Suprapubic skin (tissue), 4 donors: ENCODE results near the gene TRIM8. TPM values are rescaled to one million over a fixed set of nuclear protein-coding genes. Genes with fewer than 3 reads are reported as not detected.

Source experiments
- DNase-seq, 2 donors: peaks; one replicate each; pipeline ENCODE4 v3.0.0-alpha.2; 2019; ENCODE audit warnings: low spot score in 2 of 2
- H3K27ac ChIP-seq: fragments of 200-600 bp; sonication (generic); one replicate; pipeline ENCODE4 v1.5.1; 2019
- H3K27me3 ChIP-seq: fragments of 200-600 bp; sonication (generic); one replicate; pipeline ENCODE4 v1.5.1; 2019
- H3K36me3 ChIP-seq: fragments of 200-600 bp; sonication (generic); one replicate; pipeline ENCODE4 v1.5.1; 2019
- H3K4me1 ChIP-seq: fragments of 200-600 bp; sonication (generic); one replicate; pipeline ENCODE4 v1.5.1; 2019
- H3K4me3 ChIP-seq: fragments of 200-600 bp; sonication (generic); one replicate; pipeline ENCODE4 v1.5.1; 2019; ENCODE audit warnings: mild to moderate bottlenecking
- H3K9me3 ChIP-seq: fragments of 200-600 bp; sonication (generic); one replicate; pipeline ENCODE4 v1.5.1; 2019
- EP300 ChIP-seq: sonication (generic); formaldehyde crosslinking; IDR thresholded peaks from one replicate; pipeline ENCODE4 v1.6.1; 2017; ENCODE audit warnings: antibody characterized with exemption
- POLR2A ChIP-seq, 2 donors: fragments of 450-650 bp; IDR thresholded peaks; one replicate each; pipeline ENCODE4 v1.6.1; 2017; ENCODE audit warnings: antibody characterized with exemption in 2 of 2, mild to moderate bottlenecking in 2 of 2, moderate library complexity in 2 of 2
- POLR2AphosphoS5 ChIP-seq, 3 donors: sonication (generic); formaldehyde crosslinking; IDR thresholded peaks; one replicate each; pipeline ENCODE4 v1.6.1; 2017; ENCODE audit warnings: antibody characterized with exemption in 3 of 3
- WGBS: methylation state at CpG from one replicate; pipeline ENCODE4 v1.1.5; 2018; 5-methylcytosine and 5-hydroxymethylcytosine counted together
- total RNA-seq, 4 donors: library from RNA; depleted of rRNA; stranded (reverse); fragments of >200 nt; gene quantifications; one replicate each; pipeline ENCODE4 v1.1.0, GENCODE V29; 2016
- TF ChIP-seq, protein P1 (sequence below), 2 donors: fragments of 200-600 bp in 1 of 2; fragments of 450-650 bp in 1 of 2; sonication (generic) in 1 of 2; IDR thresholded peaks; one replicate each; pipeline ENCODE4 v1.5.1; 2016 to 2019; ENCODE audit warnings: antibody characterized with exemption in 2 of 2, mild to moderate bottlenecking in 1 of 2, moderate library complexity in 1 of 2

The TRIM8 gene
- total RNA-seq, 4 donors from 2014 or later: 73.1 to 113 (median 96.1) TPM

- under 1% methylated on average over 38 of the region's 45 CpGs for WGBS
- Histone ChIP-seq H3K36me3 (no peaks in the 10 kb centered on the region), H3K27me3 (no peaks in the 10 kb centered on the region), H3K4me1 (peaks cover 23% of the 10 kb centered on the region), H3K4me3 (peak overlapping the region; percentile 73), H3K9me3 (no peaks in the 10 kb centered on the region), H3K27ac (peak overlapping the region; percentile 99)
- TF ChIP-seq POLR2AphosphoS5 (IDR thresholded peaks at IDR 0.05) (peak in 1 of 3 donors; percentile 24), EP300 (no peak), POLR2A (IDR thresholded peaks at IDR 0.05) (peak; percentile 60 to 75)
- TF ChIP-seq, protein P1, sequence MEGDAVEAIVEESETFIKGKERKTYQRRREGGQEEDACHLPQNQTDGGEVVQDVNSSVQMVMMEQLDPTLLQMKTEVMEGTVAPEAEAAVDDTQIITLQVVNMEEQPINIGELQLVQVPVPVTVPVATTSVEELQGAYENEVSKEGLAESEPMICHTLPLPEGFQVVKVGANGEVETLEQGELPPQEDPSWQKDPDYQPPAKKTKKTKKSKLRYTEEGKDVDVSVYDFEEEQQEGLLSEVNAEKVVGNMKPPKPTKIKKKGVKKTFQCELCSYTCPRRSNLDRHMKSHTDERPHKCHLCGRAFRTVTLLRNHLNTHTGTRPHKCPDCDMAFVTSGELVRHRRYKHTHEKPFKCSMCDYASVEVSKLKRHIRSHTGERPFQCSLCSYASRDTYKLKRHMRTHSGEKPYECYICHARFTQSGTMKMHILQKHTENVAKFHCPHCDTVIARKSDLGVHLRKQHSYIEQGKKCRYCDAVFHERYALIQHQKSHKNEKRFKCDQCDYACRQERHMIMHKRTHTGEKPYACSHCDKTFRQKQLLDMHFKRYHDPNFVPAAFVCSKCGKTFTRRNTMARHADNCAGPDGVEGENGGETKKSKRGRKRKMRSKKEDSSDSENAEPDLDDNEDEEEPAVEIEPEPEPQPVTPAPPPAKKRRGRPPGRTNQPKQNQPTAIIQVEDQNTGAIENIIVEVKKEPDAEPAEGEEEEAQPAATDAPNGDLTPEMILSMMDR (IDR thresholded peaks at IDR 0.05): no peak
- no peak for DNase-seq
Observed at GRCh38 chr10:102642736-102643335, 1.4 kb upstream of the TRIM8 start.

- Histone ChIP-seq H3K27me3 (no peaks in the 10 kb centered on the region), H3K4me1 (peaks cover 30% of the 10 kb centered on the region), H3K27ac (peak overlapping the region; percentile 99), H3K36me3 (no peaks in the 10 kb centered on the region), H3K4me3 (peak overlapping the region; percentile 73), H3K9me3 (no peaks in the 10 kb centered on the region)
- WGBS: under 1% methylated on average over 56 of the region's 76 CpGs
- TF ChIP-seq POLR2AphosphoS5 (IDR thresholded peaks at IDR 0.05) (no peak), EP300 (no peak), POLR2A (IDR thresholded peaks at IDR 0.05) (peak in 1 of 2 donors; percentile 57)
- TF ChIP-seq, protein P1 (IDR thresholded peaks at IDR 0.05): no peak
- peak in 1 of 2 donors; percentile 91 for DNase-seq
Observed at GRCh38 chr10:102643336-102644065, 778 bp upstream of the TRIM8 start.

DNA sequence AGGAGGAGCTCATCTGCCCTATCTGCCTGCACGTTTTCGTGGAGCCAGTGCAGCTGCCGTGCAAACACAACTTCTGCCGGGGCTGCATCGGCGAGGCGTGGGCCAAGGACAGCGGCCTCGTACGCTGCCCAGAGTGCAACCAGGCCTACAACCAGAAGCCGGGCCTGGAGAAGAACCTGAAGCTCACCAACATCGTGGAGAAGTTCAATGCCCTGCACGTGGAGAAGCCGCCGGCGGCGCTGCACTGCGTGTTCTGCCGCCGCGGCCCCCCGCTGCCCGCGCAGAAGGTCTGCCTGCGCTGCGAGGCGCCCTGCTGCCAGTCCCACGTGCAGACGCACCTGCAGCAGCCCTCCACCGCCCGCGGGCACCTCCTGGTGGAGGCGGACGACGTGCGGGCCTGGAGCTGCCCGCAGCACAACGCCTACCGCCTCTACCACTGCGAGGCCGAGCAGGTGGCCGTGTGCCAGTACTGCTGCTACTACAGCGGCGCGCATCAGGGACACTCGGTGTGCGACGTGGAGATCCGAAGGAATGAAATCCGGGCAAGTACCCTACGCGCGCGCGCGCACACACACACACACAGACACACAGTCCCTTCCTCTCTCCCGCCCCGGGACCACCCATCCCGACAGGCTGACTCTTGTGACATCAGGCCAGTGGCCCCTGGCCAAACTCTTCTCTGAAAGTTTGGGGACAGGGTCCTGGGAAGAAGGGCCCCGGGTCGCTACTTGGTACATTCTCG, 538 bp downstream of the TRIM8 start:
- peaks cover 43% of the 10 kb centered on the region for H3K4me1 ChIP-seq
- no peaks in the 10 kb centered on the region for H3K36me3 ChIP-seq
- WGBS: 20% methylated on average over 1 of the region's 62 CpGs
- H3K27me3 ChIP-seq: no peaks in the 10 kb centered on the region
- peak overlapping the region; percentile 99 for H3K27ac ChIP-seq
- peak; percentile 91 to 93 for DNase-seq
- peak overlapping the region; percentile 73 for H3K4me3 ChIP-seq
- no peak for TF ChIP-seq EP300
- TF ChIP-seq, protein P1 (IDR thresholded peaks at IDR 0.05): peak; percentile 19 to 52
- TF ChIP-seq POLR2A (IDR thresholded peaks at IDR 0.05): no peak
- TF ChIP-seq POLR2AphosphoS5 (IDR thresholded peaks at IDR 0.05): peak in 2 of 3 donors; percentile 54 to 57
- no peaks in the 10 kb centered on the region for H3K9me3 ChIP-seq

GRCh38 chr10:102645388-102645740, 1.1 kb downstream of the TRIM8 start:
- Histone ChIP-seq H3K4me3 (peak overlapping the region; percentile 73), H3K27me3 (no peaks in the 10 kb centered on the region), H3K36me3 (no peaks in the 10 kb centered on the region), H3K27ac (peak overlapping the region; percentile 99), H3K4me1 (peaks cover 49% of the 10 kb centered on the region), H3K9me3 (no peaks in the 10 kb centered on the region)
- TF ChIP-seq, protein P1 (IDR thresholded peaks at IDR 0.05): no peak
- peak in 1 of 2 donors; percentile 10 for TF ChIP-seq POLR2A (IDR thresholded peaks at IDR 0.05)
- DNase-seq: peak; percentile 89 to 91
- no CpG with 5 or more reads among the region's 12 CpGs for WGBS
